H1 (cell line): Measurements from ENCODE around the gene RNF220. TPM values are rescaled to one million over a fixed set of nuclear protein-coding genes. Genes with fewer than 3 reads are reported as not detected.

Experiments used
- CTCF ChIA-PET: fragments of 300-600 bp; sonication (Branson Sonifier 250); formaldehyde crosslinking; loops from one replicate; lab custom pipeline; 2021; ENCODE audit not compliant: partially characterized antibody; lab: Charles Lee
- POLR2A ChIA-PET: fragments of 300-600 bp; sonication (Branson Sonifier 250); formaldehyde crosslinking; loops from one replicate; lab custom pipeline; 2021; ENCODE audit warnings: inconsistent platforms; ENCODE audit not compliant: partially characterized antibody; lab: Charles Lee
- DNase-seq, 2 experiments: peaks; one replicate each; pipeline versions ENCODE4 v3.0.0 to v3.0.0-alpha.2; 2010 to 2022; ENCODE audit warnings: low spot score in 2 of 2, low read depth in 1 of 2, mixed read lengths in 1 of 2
- FAIRE-seq: peaks from 2 replicates; lab custom pipeline; 2011; peaks lifted over from hg19 to GRCh38; lab: Jason Lieb, UNC
- H2AFZ ChIP-seq: 2 replicates; pipeline ENCODE4 v1.8.1; 2012; ENCODE audit warnings: low read length, inconsistent platforms
- H2AK5ac ChIP-seq: 2 replicates; pipeline ENCODE4 v1.6.1; 2013; ENCODE audit warnings: low read depth, low read length
- H2BK120ac ChIP-seq: replicated peaks from 2 replicates; pipeline ENCODE3; 2013; ENCODE audit warnings: low read depth, low read length, inconsistent platforms
- H2BK12ac ChIP-seq: 2 replicates; pipeline ENCODE4 v1.6.1; 2013; ENCODE audit warnings: low read depth, low read length
- H2BK15ac ChIP-seq: 2 replicates; pipeline ENCODE4 v1.6.1; 2013; ENCODE audit warnings: low read length
- H2BK20ac ChIP-seq: 2 replicates; pipeline ENCODE4 v1.6.1; 2013; ENCODE audit warnings: low read length
- H2BK5ac ChIP-seq: 2 replicates; pipeline ENCODE4 v1.6.1; 2013; ENCODE audit warnings: low read depth, low read length
- H3K14ac ChIP-seq: 2 replicates; pipeline ENCODE4 v1.6.1; 2013; ENCODE audit warnings: inconsistent platforms; ENCODE audit not compliant: insufficient read length
- H3K18ac ChIP-seq: 2 replicates; pipeline ENCODE4 v1.6.1; 2013; ENCODE audit warnings: low read length; ENCODE audit errors: extremely low read depth
- H3K23ac ChIP-seq: 2 replicates; pipeline ENCODE4 v1.6.1; 2013; ENCODE audit warnings: inconsistent platforms; ENCODE audit not compliant: insufficient read length
- H3K23me2 ChIP-seq: 2 replicates; pipeline ENCODE4 v1.6.1; 2013; ENCODE audit warnings: low read depth, low read length
- H3K27ac ChIP-seq: 2 replicates; pipeline ENCODE4 v1.6.1; 2011; ENCODE audit warnings: low read depth, low read length, inconsistent platforms
- H3K27me3 ChIP-seq, 4 experiments: replicated peaks in 1 of 4; 1 replicate in 1 of 4; 2 replicates in 3 of 4; pipeline versions ENCODE4 v1.6.1 to v1.8.1; 2011 to 2013; ENCODE audit warnings: low read length in 3 of 4, mild to moderate bottlenecking in 3 of 4, inconsistent platforms in 2 of 4, mixed read lengths in 2 of 4, moderate library complexity in 1 of 4; ENCODE audit not compliant: control insufficient read depth in 3 of 4, insufficient read depth in 3 of 4; ENCODE audit errors: extremely low read depth in 1 of 4
- H3K36me3 ChIP-seq, 4 experiments: 2 replicates each; pipeline versions ENCODE4 v1.6.1 to v1.8.1; 2011 to 2013; ENCODE audit warnings: mild to moderate bottlenecking in 4 of 4, low read length in 3 of 4, moderate library complexity in 2 of 4, control low read depth in 1 of 4, inconsistent platforms in 1 of 4; ENCODE audit not compliant: insufficient read depth in 4 of 4, control insufficient read depth in 2 of 4
- H3K4ac ChIP-seq: replicated peaks from 2 replicates; pipeline ENCODE3; 2013; ENCODE audit warnings: low read length, low read depth, mixed read lengths, inconsistent platforms; ENCODE audit not compliant: insufficient read length
- H3K4me1 ChIP-seq, 4 experiments: replicated peaks in 1 of 4; 1 replicate in 1 of 4; 2 replicates in 3 of 4; pipeline versions ENCODE4 v1.6.1 to v1.8.1; 2011 to 2013; ENCODE audit warnings: low read length in 3 of 4, inconsistent platforms in 2 of 4, mixed read lengths in 1 of 4; ENCODE audit not compliant: insufficient read depth in 4 of 4, control insufficient read depth in 3 of 4
- H3K4me2 ChIP-seq, 2 experiments: 2 replicates each; pipeline versions ENCODE4 v1.6.1 to v1.8.1; 2011 to 2013; ENCODE audit warnings: low read depth in 2 of 2, low read length in 2 of 2, control low read depth in 1 of 2, inconsistent platforms in 1 of 2, mild to moderate bottlenecking in 1 of 2; ENCODE audit not compliant: insufficient read depth in 1 of 2
- H3K4me3 ChIP-seq, 4 experiments: fragments of 200-600, 300-600 bp in 1 of 4; sonication (generic), shearing (Covaris generic), sonication (Bioruptor Twin) in 1 of 4; 2 replicates each; pipeline versions ENCODE4 v1.5.1 to v1.8.1; 2011 to 2016; ENCODE audit warnings: low read length in 4 of 4, low read depth in 3 of 4, control low read depth in 2 of 4, inconsistent platforms in 2 of 4, mild to moderate bottlenecking in 2 of 4, mixed read lengths in 1 of 4, moderate library complexity in 1 of 4; ENCODE audit not compliant: insufficient read depth in 2 of 4; ENCODE audit errors: extremely low read depth in 1 of 4
- H3K56ac ChIP-seq: replicated peaks from 2 replicates; pipeline ENCODE3; 2013; ENCODE audit warnings: low read depth, mild to moderate bottlenecking, mixed read lengths, low read length, inconsistent platforms; ENCODE audit not compliant: insufficient read length
- H3K79me1 ChIP-seq: 2 replicates; pipeline ENCODE4 v1.6.1; 2013; ENCODE audit warnings: low read depth, low read length, control low read depth
- H3K79me2 ChIP-seq, 2 experiments: 2 replicates each; pipeline versions ENCODE4 v1.6.1 to v1.8.1; 2012 to 2013; ENCODE audit warnings: low read length in 2 of 2, mild to moderate bottlenecking in 2 of 2, inconsistent platforms in 1 of 2; ENCODE audit not compliant: insufficient read depth in 2 of 2, control insufficient read depth in 1 of 2
- H3K9ac ChIP-seq, 4 experiments: replicated peaks in 1 of 4; 1 replicate in 1 of 4; 2 replicates in 3 of 4; pipeline versions ENCODE4 v1.6.1 to v1.8.1; 2011 to 2013; ENCODE audit warnings: low read depth in 3 of 4, low read length in 3 of 4, control low read depth in 2 of 4, mild to moderate bottlenecking in 2 of 4, moderate library complexity in 2 of 4, inconsistent platforms in 1 of 4; ENCODE audit errors: extremely low read depth in 1 of 4
- H3K9me3 ChIP-seq, 2 experiments: 2 replicates each; pipeline versions ENCODE4 v1.6.1 to v1.8.1; 2012 to 2013; ENCODE audit warnings: mild to moderate bottlenecking in 2 of 2, moderate library complexity in 2 of 2, control low read depth in 1 of 2, inconsistent platforms in 1 of 2, low read depth in 1 of 2, low read length in 1 of 2, mixed read lengths in 1 of 2; ENCODE audit not compliant: insufficient read depth in 2 of 2
- H4K20me1 ChIP-seq, 2 experiments: replicated peaks in 1 of 2; 2 replicates each; pipeline versions ENCODE3 to v1.8.1; 2011 to 2013; ENCODE audit warnings: inconsistent platforms in 2 of 2, low read length in 2 of 2, mild to moderate bottlenecking in 1 of 2; ENCODE audit not compliant: insufficient read depth in 2 of 2, control insufficient read depth in 1 of 2
- H4K5ac ChIP-seq: 2 replicates; pipeline ENCODE4 v1.6.1; 2013; ENCODE audit warnings: low read length, low read depth, mixed read lengths, inconsistent platforms; ENCODE audit not compliant: insufficient read length
- H4K8ac ChIP-seq: 2 replicates; pipeline ENCODE4 v1.8.0; 2013; ENCODE audit warnings: mild to moderate bottlenecking, moderate library complexity, low read length, inconsistent platforms; ENCODE audit not compliant: insufficient read depth; ENCODE audit errors: extremely low read depth
- H4K91ac ChIP-seq: replicated peaks from 2 replicates; pipeline ENCODE3; 2013; ENCODE audit warnings: low read length, mixed read lengths, inconsistent platforms; ENCODE audit not compliant: insufficient read length
- ATF3 ChIP-seq: IDR thresholded peaks from 2 replicates; pipeline ENCODE4 v1.6.1; 2011; ENCODE audit warnings: low read depth, mild to moderate bottlenecking, low read length; ENCODE audit not compliant: insufficient read depth
- CTCF ChIP-seq, 3 experiments: IDR thresholded peaks; 1 replicate in 2 of 3; 2 replicates in 1 of 3; pipeline versions ENCODE4 v1.5.1 to v1.6.1; 2011; ENCODE audit warnings: low read length in 3 of 3, mild to moderate bottlenecking in 3 of 3, inconsistent platforms in 2 of 3, low read depth in 1 of 3, moderate library complexity in 1 of 3; ENCODE audit not compliant: insufficient read depth in 1 of 3; ENCODE audit errors: control extremely low read depth in 1 of 3
- E2F6 ChIP-seq: IDR thresholded peaks from 2 replicates; pipeline ENCODE4 v1.6.1; 2012; ENCODE audit warnings: inconsistent platforms
- MAX ChIP-seq: IDR thresholded peaks from 2 replicates; pipeline ENCODE4 v1.6.1; 2012; ENCODE audit warnings: inconsistent platforms
- TAF7 ChIP-seq: optimal IDR thresholded peaks from 2 replicates; pipeline ENCODE3; 2011; ENCODE audit warnings: low read depth, mild to moderate bottlenecking, inconsistent platforms, low read length, moderate library complexity, borderline replicate concordance
- TCF12 ChIP-seq: IDR thresholded peaks from 2 replicates; pipeline ENCODE4 v1.6.1; 2011; ENCODE audit warnings: low read depth, mild to moderate bottlenecking, low read length
- YY1 ChIP-seq: IDR thresholded peaks from 2 replicates; pipeline ENCODE4 v1.6.1; 2011; ENCODE audit warnings: low read depth, mild to moderate bottlenecking, low read length
- WGBS, 2 experiments: shearing (Covaris generic) in 1 of 2; methylation state at CpG; one replicate each; pipeline versions ENCODE4 v1.1.6 to v1.1.7; 2013 to 2015; ENCODE audit warnings: low lambda C conversion rate in 2 of 2, mixed read lengths in 2 of 2, inconsistent platforms in 1 of 2, low coverage in 1 of 2, missing lambda C conversion rate in 1 of 2; ENCODE audit not compliant: insufficient replicate concordance in 2 of 2, insufficient coverage in 1 of 2, insufficient read length in 1 of 2; ENCODE audit errors: extremely low coverage in 1 of 2, missing lambda C conversion rate in 1 of 2; 5-methylcytosine and 5-hydroxymethylcytosine counted together
- polyA plus RNA-seq, 7 experiments: library from polyadenylated mRNA; depleted of rRNA in 3 of 7; stranded (reverse) in 5 of 7; unstranded in 2 of 7; fragments of >200 nt in 5 of 7; fragments of 200-250 nt in 2 of 7; gene quantifications; 1 replicate in 5 of 7; 2 replicates in 1 of 7; 4 replicates in 1 of 7; pipeline versions ENCODE4 v1.2.1 to v1.2.3, GENCODE V29; 2011 to 2013; ENCODE audit warnings: missing spikeins in 2 of 7, mixed read lengths in 2 of 7
- total RNA-seq: library from RNA; stranded (reverse); fragmentation: NEBNext Ultra II Directional; extraction: Animal tissue kit (Norgen Biotek cat#: 25700); gene quantifications from 2 replicates; pipeline ENCODE4 v1.2.1, GENCODE V29; 2021

RNF220 gene
- total and polyA plus RNA-seq, 2 of the 8 experiments (the other 6 are each of a cell fraction or from before 2014, with no cell fraction given), result 123 to 160 TPM

GRCh38 chr1:44576456-44577150 is 171.5 kb downstream of the RNF220 start:
- Histone ChIP-seq H3K56ac (no peak overlapping the region), H3K14ac (no peak overlapping the region), H3K36me3 (no peaks in the 10 kb centered on the region), H3K9ac (no peak overlapping the region; a peak in 1 of 7 replicates), H3K27ac (peak overlapping the region; percentile 1; the same call in 1 of the 2 replicates), H3K4ac (no peak overlapping the region), H3K9me3 (no peaks in the 10 kb centered on the region), H3K18ac (no peak overlapping the region), H4K8ac (no peak overlapping the region), H2AK5ac (no peak overlapping the region), H2AFZ (no peak overlapping the region), H2BK5ac (peak overlapping the region; percentile 41; the same call in 1 of the 2 replicates), H3K23me2 (no peaks in the 10 kb centered on the region), H2BK20ac (peak overlapping the region; percentile 35), H2BK12ac (peak overlapping the region; percentile 56; the same call in 1 of the 2 replicates), H2BK120ac (peak overlapping the region; percentile 16), H2BK15ac (no peak overlapping the region), H4K91ac (no peak overlapping the region), H4K5ac (no peak overlapping the region), H3K4me1 (peaks cover 4 to 9% (median 6%) of the 10 kb centered on the region in 4 experiments; a peak in 6 of 7 replicates), H3K79me1 (no peaks in the 10 kb centered on the region; the same call in 1 of the 2 replicates), H3K79me2 (no peaks in the 10 kb centered on the region), H4K20me1 (no peaks in the 10 kb centered on the region), H3K23ac (no peak overlapping the region), H3K4me3 (no peak overlapping the region), H3K27me3 (no peaks in the 10 kb centered on the region), H3K4me2 (no peak overlapping the region)
- WGBS, 2 experiments, result 71% methylated on average over 5 of the region's 5 CpGs; no CpG with 5 or more reads in 1 of the 2 experiments
- POLR2A ChIA-PET, result interaction anchor here (1.2 kb wide), 1 partner anchor 10 kb away, joined by 3 read pairs; no protein-coding TSS in a partner anchor
- CTCF ChIA-PET, result interaction anchor here (0.8 to 11.1 kb wide), 15 partner anchors 9 to 359 kb away, joined by 3 to 112 read pairs (median 4); no protein-coding TSS in a partner anchor
- DNase-seq (no peak), FAIRE-seq (no peak)
- TF ChIP-seq MAX (0 out of 2 replicates have a peak, but pooled peaks have one; percentile 13), E2F6 (peak; percentile 67; the same call in 1 of the 2 replicates), TAF7 (peak; percentile 53), CTCF (IDR thresholded peaks at IDR 0.05; ENCODE audit: control extremely low read depth in 1 of 3, insufficient read depth in 1 of 3, low read depth in 1 of 3, low read length in 3 of 3) (no peak), TCF12 (0 out of 2 replicates have a peak, but pooled peaks have one; percentile 71), ATF3 (no peak), YY1 (peak; percentile 75)
